H7 (cell line): ENCODE data around the gene HS3ST3B1. TPM values are rescaled to one million over a fixed set of nuclear protein-coding genes. Genes with fewer than 3 reads are reported as not detected.

Source experiments
- DNase-seq: peaks from one replicate; pipeline ENCODE4 v3.0.0; 2012
- H3K27me3 ChIP-seq: 2 replicates; pipeline ENCODE4 v1.6.0; 2011; ENCODE audit warnings: mild to moderate bottlenecking, low read length; ENCODE audit not compliant: control insufficient read depth, insufficient read depth
- H3K36me3 ChIP-seq: replicated peaks from 2 replicates; pipeline ENCODE4 v1.5.1; 2011; ENCODE audit warnings: low read length; ENCODE audit not compliant: control insufficient read depth, insufficient read depth
- H3K4me3 ChIP-seq: 2 replicates; pipeline ENCODE4 v1.5.1; 2011; ENCODE audit warnings: low read depth, mild to moderate bottlenecking, control low read depth, low read length, moderate library complexity; ENCODE audit not compliant: insufficient read depth
- total RNA-seq: library from RNA; depleted of rRNA; stranded (reverse); fragments of >200 nt; shearing (Covaris generic); gene quantifications from 2 replicates; pipeline ENCODE4 v1.2.3, GENCODE V29; 2014; rRNA removed

The HS3ST3B1 gene
- total RNA-seq, 1 experiment from 2014 or later, result 4.9 TPM

DNA sequence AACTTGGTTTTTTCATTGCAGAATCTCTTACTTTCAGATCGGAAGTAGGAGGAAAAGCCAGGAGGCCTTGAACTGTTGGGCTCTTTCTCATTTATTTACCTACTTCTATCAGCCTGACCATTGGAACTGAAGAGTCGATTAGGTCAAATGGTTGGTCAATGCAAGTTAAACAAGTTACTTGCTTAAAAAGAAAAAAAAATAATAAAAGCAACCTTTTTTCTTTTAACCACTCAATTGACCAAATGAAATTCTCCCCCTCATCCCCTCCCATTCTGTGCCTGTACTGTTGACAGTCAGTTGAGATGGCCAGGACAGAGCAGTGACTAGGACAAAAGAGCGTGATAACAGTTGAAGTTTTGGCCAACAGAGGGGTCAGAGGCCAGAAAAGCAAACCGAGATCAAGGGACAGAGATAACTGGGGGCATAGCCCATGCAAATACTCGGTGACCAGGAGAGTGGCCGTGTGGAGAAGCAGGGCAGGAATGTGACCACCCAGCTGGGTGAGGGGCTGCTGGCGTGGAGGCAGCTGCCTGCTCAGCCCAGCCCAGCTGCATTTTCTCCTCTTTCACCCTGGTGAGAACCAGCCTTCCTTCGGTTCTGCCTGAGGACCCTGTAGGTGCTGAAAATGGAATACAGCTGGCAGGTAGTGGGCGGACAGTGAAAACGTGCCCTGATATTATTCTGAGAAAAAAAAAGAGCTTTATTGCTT, 72.2 kb downstream of the HS3ST3B1 start:
- peak; percentile 35 for DNase-seq
- no peaks in the 10 kb centered on the region for H3K27me3 ChIP-seq
- H3K36me3 ChIP-seq, result no peaks in the 10 kb centered on the region
- H3K4me3 ChIP-seq, result no peak overlapping the region

DNA sequence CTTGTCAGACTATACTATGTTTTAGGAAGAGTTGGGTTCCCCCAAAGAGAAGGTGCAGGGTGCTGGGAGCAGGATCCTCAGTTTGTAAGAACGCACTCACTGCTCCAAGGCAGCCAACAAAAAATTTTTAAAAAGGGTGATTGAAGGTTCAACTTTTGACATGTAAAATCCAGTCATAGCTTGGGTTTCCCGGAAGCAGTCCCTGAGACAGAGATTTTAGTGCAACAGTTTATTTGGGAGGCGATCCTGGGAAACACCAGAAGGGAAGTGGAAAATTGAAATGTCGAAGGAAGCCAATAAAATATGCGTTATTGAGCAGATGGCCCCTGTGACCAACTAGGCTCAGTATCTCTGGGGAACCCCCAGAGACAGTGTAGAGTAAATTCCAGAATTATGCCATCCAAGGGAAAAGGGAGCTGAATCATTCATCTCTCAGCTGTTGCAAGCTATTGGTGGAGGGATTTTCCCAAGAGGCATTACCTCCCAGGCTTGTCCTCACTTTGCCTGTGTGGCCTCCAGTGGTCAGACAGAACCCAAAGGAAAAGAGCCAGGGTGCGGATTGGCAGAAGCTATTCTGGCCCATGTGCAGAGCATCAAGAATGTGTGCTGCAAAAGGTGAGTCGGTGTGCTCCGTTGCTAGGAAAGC, 72.9 kb downstream of the HS3ST3B1 start:
- H3K4me3 ChIP-seq, result no peak overlapping the region
- no peaks in the 10 kb centered on the region for H3K36me3 ChIP-seq
- no peaks in the 10 kb centered on the region for H3K27me3 ChIP-seq
- no peak for DNase-seq

DNA sequence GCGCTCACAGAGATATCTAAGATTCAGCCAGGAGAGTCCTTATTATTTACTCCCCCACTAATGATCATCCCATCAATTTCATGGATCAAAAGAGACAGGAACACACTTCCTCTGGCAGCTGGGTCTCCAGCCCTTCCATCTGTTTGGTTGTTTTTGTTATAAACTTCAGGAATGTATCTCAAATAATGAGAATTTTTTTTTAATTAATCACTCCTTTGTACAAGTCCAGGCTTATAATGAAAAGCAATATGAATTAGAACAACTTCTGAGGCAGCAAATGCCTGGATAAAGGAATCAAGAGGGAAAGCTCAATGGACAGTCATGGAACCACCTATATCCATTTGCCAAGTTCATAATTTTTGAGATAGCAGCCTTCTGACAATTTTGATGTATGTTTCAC, 73.4 kb downstream of the HS3ST3B1 start:
- H3K27me3 ChIP-seq, result no peaks in the 10 kb centered on the region
- DNase-seq, result no peak
- H3K4me3 ChIP-seq, result no peak overlapping the region
- H3K36me3 ChIP-seq, result no peaks in the 10 kb centered on the region

DNA sequence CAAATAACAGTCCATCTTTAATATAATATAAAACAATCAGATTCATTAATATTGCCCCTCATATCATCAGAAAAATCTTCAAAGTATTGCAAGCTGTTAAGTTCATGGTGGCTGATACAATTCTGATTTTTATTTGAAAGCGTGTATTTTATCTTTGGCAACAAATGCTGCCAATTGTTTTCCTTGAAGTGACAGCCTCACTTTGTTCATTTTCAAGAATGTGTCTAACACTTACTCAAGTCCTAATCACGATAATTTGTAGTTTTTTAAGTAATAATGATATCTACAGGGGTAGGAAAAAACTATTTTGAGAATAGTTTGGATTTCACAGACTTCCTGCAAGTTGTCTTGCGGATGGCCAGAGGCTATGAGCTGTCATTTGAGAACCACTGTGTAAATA, 75.8 kb downstream of the HS3ST3B1 start:
- DNase-seq, result no peak
- Histone ChIP-seq H3K36me3 (no peaks in the 10 kb centered on the region), H3K4me3 (no peak overlapping the region), H3K27me3 (no peaks in the 10 kb centered on the region)

DNA sequence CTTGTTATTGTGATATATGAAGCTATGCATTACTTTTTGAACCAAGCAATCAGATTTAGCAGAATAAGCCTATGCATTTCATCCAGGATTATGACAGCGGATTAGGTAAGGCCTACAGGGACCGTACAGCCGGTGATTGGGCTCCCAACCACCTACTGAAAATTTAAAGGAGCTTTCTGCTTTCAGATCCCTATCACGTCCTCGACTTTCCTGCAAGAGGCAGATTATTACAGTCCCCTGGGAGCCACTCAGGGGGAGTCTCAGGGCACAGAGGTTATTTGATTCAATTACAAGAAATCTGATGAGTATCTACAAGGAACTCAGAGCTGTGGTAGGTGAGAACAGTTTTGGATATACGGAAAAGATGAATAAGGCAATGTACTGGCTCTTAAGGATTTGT, 80.7 kb downstream of the HS3ST3B1 start:
- no peak overlapping the region for H3K4me3 ChIP-seq
- H3K27me3 ChIP-seq, result no peaks in the 10 kb centered on the region
- no peak for DNase-seq
- H3K36me3 ChIP-seq, result no peaks in the 10 kb centered on the region

DNA sequence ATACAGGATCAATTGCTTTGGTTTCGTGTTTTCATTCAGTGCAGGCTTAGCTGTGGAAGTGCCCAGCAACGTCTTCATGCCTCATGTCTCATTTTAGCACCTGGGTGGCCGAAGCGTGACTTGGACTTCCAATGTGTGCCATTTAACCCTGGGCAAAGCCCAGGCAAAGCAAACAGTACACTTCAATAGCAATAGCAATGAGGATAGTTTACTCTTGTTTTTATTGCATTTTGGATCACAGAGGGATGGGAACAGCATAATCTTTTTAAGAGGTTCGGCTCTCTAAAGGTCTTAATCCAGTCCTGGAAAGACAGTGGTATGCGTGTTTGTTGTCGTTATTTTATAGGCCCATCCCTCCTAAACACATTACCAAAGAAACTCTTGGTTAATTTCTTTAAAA, 86.2 kb downstream of the HS3ST3B1 start:
- H3K4me3 ChIP-seq, result no peak overlapping the region
- no peaks in the 10 kb centered on the region for H3K36me3 ChIP-seq
- no peak for DNase-seq
- H3K27me3 ChIP-seq, result no peaks in the 10 kb centered on the region

DNA sequence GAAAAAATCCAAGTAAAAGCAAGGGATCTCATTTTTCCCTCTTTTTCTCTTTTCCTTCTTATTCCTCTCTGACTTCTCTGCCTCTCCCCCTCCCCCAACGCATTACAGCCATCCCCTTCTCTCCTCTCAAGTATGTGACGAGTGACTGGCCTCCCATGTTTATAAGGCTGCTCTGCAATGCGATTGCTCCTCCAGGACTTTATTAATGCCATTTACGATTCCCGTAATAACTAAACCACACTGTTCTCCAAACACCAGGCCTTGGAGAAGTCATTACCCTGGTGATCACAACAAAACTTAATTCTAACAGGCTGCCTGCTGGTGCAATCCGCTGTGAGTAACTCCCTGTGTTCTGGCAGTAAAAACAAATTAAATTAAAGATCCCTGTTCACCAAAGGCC, 88.8 kb downstream of the HS3ST3B1 start:
- H3K36me3 ChIP-seq, result no peaks in the 10 kb centered on the region
- DNase-seq, result peak; percentile 16
- H3K27me3 ChIP-seq, result no peaks in the 10 kb centered on the region
- no peak overlapping the region for H3K4me3 ChIP-seq

GRCh38 chr17:14393723-14394122, 92.8 kb downstream of the HS3ST3B1 start:
- Histone ChIP-seq H3K4me3 (no peak overlapping the region), H3K36me3 (no peaks in the 10 kb centered on the region), H3K27me3 (no peaks in the 10 kb centered on the region)
- no peak for DNase-seq

DNA sequence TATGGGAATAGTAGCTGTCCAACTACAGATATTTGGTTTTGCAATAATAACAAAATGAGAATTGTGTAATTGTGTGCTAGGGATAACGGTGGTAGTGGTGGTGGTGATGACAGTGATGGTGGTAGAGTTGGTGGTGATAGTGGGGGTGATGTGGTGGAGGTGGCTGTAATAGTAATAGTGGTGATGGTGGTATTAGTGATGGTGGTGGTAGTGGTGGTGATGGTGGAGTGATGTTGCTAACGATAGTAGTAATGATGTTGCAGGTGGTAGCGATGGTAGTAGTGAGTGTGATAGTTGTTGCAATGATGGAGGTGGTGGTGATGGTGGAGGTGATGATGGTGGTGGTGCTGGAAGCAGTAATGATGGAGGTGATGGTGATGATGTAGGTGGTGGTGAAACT, 94.4 kb downstream of the HS3ST3B1 start:
- Histone ChIP-seq H3K4me3 (no peak overlapping the region), H3K27me3 (no peaks in the 10 kb centered on the region), H3K36me3 (no peaks in the 10 kb centered on the region)
- DNase-seq, result no peak

DNA sequence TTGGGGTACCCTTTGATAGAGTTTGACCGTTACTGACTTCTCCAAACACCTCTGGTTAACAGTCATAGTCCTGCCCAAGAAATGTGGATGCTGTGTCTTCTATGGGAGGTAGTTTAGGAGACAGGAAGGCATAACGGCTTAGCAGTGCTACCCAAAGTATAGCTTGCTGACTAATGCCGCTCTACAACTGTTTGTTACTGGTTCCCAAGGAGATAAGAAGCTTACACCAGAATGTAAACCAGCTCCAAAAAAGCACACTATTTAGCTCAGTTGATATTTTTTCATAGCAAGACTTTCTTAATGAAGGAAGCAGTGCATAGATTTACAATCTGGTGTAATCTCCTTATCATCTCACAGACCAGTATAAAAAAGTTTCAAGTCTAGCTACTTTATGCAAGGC, 95.7 kb downstream of the HS3ST3B1 start:
- H3K36me3 ChIP-seq, result no peaks in the 10 kb centered on the region
- no peaks in the 10 kb centered on the region for H3K27me3 ChIP-seq
- no peak overlapping the region for H3K4me3 ChIP-seq
- no peak for DNase-seq

DNA sequence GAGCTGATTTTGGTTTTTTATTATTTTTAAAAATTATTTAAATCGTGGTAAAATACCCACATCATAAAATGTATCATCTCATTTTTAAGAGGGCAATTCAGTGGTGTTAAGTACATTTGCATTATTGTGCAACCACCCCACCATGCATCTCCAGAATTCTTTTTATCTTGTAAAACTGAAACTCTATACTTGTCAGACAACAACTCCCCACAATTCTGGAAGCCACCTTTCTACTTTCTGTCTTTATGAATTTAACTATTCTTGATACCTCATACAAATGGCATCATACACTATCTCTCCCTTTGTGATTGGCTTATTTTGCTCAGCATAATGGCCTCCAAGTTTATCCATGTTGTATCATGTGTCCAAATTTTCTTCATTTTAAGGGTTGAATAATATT, 97.9 kb downstream of the HS3ST3B1 start:
- Histone ChIP-seq H3K27me3 (no peaks in the 10 kb centered on the region), H3K4me3 (no peak overlapping the region), H3K36me3 (no peaks in the 10 kb centered on the region)
- DNase-seq, result no peak

Other genes with a start within 250 kb of the HS3ST3B1 start
- 28.8 and 31.0 TPM in 2 replicates for gene COX10, start 231.6 kb upstream of the HS3ST3B1 start, total RNA-seq
- gene CDRT15, start 64.2 kb upstream of the HS3ST3B1 start, total RNA-seq, result not detected in 2 replicates